ENCODE results near the gene PLCD1. TPM values are rescaled to one million over a fixed set of nuclear protein-coding genes. Genes with fewer than 3 reads are reported as not detected.

The PLCD1 gene
- total and polyA plus RNA-seq, 2 of the 13 experiments (the other 11 are each of a cell fraction or from before 2014, with no cell fraction given), result 10.1 to 12.4 TPM

DNA sequence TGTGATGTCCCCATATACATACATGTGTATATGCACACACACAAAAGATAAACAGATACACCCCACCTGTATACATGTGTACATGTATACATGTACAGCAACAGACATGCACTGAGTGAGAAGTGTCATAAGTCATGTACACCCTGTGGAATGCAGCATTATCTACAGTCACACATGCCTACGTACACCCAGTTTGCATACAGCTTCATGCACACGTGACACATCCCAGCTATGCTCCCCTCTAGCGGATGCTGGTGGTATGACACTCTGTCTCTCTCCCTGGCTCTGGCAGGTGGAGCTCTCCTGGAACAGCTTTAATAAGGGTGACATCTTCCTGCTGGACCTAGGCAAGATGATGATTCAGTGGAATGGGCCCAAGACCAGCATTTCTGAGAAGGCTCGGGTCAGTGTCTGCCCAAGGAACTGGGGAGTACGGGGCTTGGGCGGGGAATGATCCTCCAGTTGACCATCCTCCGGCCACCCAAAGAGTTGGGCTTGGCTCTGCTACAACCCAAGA lies 32.6 kb downstream of the PLCD1 start (continued):
- TF ChIP-seq, protein P1, sequence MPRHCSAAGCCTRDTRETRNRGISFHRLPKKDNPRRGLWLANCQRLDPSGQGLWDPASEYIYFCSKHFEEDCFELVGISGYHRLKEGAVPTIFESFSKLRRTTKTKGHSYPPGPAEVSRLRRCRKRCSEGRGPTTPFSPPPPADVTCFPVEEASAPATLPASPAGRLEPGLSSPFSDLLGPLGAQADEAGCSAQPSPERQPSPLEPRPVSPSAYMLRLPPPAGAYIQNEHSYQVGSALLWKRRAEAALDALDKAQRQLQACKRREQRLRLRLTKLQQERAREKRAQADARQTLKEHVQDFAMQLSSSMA (CRISPR knock-in tag; IDR thresholded peaks at IDR 0.05), result no peak
- TF ChIP-seq YEATS4 (CRISPR knock-in tag; IDR thresholded peaks at IDR 0.05; ENCODE audit: borderline replicate concordance), result no peak
- TF ChIP-seq, protein P2, sequence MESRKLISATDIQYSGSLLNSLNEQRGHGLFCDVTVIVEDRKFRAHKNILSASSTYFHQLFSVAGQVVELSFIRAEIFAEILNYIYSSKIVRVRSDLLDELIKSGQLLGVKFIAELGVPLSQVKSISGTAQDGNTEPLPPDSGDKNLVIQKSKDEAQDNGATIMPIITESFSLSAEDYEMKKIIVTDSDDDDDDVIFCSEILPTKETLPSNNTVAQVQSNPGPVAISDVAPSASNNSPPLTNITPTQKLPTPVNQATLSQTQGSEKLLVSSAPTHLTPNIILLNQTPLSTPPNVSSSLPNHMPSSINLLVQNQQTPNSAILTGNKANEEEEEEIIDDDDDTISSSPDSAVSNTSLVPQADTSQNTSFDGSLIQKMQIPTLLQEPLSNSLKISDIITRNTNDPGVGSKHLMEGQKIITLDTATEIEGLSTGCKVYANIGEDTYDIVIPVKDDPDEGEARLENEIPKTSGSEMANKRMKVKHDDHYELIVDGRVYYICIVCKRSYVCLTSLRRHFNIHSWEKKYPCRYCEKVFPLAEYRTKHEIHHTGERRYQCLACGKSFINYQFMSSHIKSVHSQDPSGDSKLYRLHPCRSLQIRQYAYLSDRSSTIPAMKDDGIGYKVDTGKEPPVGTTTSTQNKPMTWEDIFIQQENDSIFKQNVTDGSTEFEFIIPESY (CRISPR knock-in tag; IDR thresholded peaks at IDR 0.05), result peak; percentile 48; the same call in 1 of the 2 replicates
- TF ChIP-seq, protein P3, sequence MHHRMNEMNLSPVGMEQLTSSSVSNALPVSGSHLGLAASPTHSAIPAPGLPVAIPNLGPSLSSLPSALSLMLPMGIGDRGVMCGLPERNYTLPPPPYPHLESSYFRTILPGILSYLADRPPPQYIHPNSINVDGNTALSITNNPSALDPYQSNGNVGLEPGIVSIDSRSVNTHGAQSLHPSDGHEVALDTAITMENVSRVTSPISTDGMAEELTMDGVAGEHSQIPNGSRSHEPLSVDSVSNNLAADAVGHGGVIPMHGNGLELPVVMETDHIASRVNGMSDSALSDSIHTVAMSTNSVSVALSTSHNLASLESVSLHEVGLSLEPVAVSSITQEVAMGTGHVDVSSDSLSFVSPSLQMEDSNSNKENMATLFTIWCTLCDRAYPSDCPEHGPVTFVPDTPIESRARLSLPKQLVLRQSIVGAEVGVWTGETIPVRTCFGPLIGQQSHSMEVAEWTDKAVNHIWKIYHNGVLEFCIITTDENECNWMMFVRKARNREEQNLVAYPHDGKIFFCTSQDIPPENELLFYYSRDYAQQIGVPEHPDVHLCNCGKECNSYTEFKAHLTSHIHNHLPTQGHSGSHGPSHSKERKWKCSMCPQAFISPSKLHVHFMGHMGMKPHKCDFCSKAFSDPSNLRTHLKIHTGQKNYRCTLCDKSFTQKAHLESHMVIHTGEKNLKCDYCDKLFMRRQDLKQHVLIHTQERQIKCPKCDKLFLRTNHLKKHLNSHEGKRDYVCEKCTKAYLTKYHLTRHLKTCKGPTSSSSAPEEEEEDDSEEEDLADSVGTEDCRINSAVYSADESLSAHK (CRISPR knock-in tag; IDR thresholded peaks at IDR 0.05; ENCODE audit: borderline replicate concordance), result no peak
- TF ChIP-seq EEA1 (CRISPR knock-in tag; IDR thresholded peaks at IDR 0.05; ENCODE audit: borderline replicate concordance), result no peak
- TF ChIP-seq ZNF629 (CRISPR knock-in tag; conservative IDR thresholded peaks at IDR 0.05), result no peak
- TF ChIP-seq CBX2 (IDR thresholded peaks at IDR 0.05; ENCODE audit: low read depth, low read length), result no peak
- no peak for TF ChIP-seq CBX2 (CRISPR knock-in tag; IDR thresholded peaks at IDR 0.05; ENCODE audit: low read depth)
- TF ChIP-seq CENPX (CRISPR knock-in tag; IDR thresholded peaks at IDR 0.05), result no peak
- peak; percentile 51; the same call in 1 of the 2 replicates for TF ChIP-seq FOXA3 (CRISPR knock-in tag; IDR thresholded peaks at IDR 0.05)
- TF ChIP-seq HOXA9 (CRISPR knock-in tag; IDR thresholded peaks at IDR 0.05; ENCODE audit: borderline replicate concordance), result no peak
- TF ChIP-seq, protein P4, sequence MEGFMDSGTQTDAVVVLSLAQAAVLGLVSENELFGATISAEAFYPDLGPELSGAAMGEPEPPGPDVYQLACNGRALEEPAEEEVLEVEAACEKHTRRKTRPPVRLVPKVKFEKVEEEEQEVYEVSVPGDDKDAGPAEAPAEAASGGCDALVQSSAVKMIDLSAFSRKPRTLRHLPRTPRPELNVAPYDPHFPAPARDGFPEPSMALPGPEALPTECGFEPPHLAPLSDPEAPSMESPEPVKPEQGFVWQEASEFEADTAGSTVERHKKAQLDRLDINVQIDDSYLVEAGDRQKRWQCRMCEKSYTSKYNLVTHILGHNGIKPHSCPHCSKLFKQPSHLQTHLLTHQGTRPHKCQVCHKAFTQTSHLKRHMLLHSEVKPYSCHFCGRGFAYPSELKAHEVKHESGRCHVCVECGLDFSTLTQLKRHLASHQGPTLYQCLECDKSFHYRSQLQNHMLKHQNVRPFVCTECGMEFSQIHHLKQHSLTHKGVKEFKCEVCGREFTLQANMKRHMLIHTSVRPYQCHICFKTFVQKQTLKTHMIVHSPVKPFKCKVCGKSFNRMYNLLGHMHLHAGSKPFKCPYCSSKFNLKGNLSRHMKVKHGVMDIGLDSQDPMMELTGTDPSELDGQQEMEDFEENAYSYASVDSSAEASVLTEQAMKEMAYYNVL (CRISPR knock-in tag; IDR thresholded peaks at IDR 0.05; ENCODE audit: borderline replicate concordance), result no peak
- TF ChIP-seq TEAD2 (CRISPR knock-in tag; IDR thresholded peaks at IDR 0.05), result no peak
- TF ChIP-seq TARDBP (CRISPR knock-in tag; IDR thresholded peaks at IDR 0.05), result peak; percentile 59
- no peak for TF ChIP-seq ZSCAN25 (CRISPR knock-in tag; IDR thresholded peaks at IDR 0.05)
- TF ChIP-seq, protein P5, sequence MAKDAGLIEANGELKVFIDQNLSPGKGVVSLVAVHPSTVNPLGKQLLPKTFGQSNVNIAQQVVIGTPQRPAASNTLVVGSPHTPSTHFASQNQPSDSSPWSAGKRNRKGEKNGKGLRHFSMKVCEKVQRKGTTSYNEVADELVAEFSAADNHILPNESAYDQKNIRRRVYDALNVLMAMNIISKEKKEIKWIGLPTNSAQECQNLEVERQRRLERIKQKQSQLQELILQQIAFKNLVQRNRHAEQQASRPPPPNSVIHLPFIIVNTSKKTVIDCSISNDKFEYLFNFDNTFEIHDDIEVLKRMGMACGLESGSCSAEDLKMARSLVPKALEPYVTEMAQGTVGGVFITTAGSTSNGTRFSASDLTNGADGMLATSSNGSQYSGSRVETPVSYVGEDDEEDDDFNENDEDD (CRISPR knock-in tag; IDR thresholded peaks at IDR 0.05; ENCODE audit: borderline replicate concordance), result peak; percentile 27; the same call in 1 of the 2 replicates
- TF ChIP-seq HNRNPUL1 (IDR thresholded peaks at IDR 0.05; ENCODE audit: low read depth, low read length), result no peak
- TF ChIP-seq ZSCAN30 (CRISPR knock-in tag; IDR thresholded peaks at IDR 0.05), result no peak
- peak; percentile 91 for TF ChIP-seq ARNTL (CRISPR knock-in tag; IDR thresholded peaks at IDR 0.05)
- TF ChIP-seq ZSCAN12 (CRISPR knock-in tag; IDR thresholded peaks at IDR 0.05), result no peak
- no peak for TF ChIP-seq ZNF777 (CRISPR knock-in tag; IDR thresholded peaks at IDR 0.05)
- TF ChIP-seq ZNF296 (CRISPR knock-in tag; conservative IDR thresholded peaks at IDR 0.05), result no peak
- no peak for TF ChIP-seq CENPT (CRISPR knock-in tag; IDR thresholded peaks at IDR 0.05; ENCODE audit: low read depth)

Measured in HepG2 (cell line).